GM18498 (cell line): ENCODE results near the gene RASGRP2.

Experiments used
- ATAC-seq: cut with Tn5 transposase; IDR thresholded peaks from one replicate; pipeline ENCODE4 v1.9.1; 2021; ENCODE audit warnings: mild to moderate bottlenecking, moderate library complexity; ENCODE audit not compliant: unreplicated experiment

RASGRP2 gene

GRCh38 chr11:64698427-64698826 lies 45.5 kb downstream of the RASGRP2 start:
- no peak for ATAC-seq

- ATAC-seq: no peak
These were observed 46.1 kb downstream of the RASGRP2 start for GRCh38 chr11:64697663-64698375.

- no peak for ATAC-seq
These were observed 47.9 kb downstream of the RASGRP2 start for GRCh38 chr11:64696045-64696444.

GRCh38 chr11:64695548-64695947 lies 48.4 kb downstream of the RASGRP2 start:
- no peak for ATAC-seq

GRCh38 chr11:64694821-64695365 lies 49.0 kb downstream of the RASGRP2 start:
- no peak for ATAC-seq

- no peak for ATAC-seq
These were observed 49.8 kb downstream of the RASGRP2 start for GRCh38 chr11:64694026-64694755.

- no peak for ATAC-seq
These were observed 51.1 kb downstream of the RASGRP2 start for GRCh38 chr11:64692764-64693331.

GRCh38 chr11:64691543-64691942 lies 52.4 kb downstream of the RASGRP2 start:
- ATAC-seq: no peak

GRCh38 chr11:64690235-64690634 lies 53.7 kb downstream of the RASGRP2 start:
- ATAC-seq: no peak

- ATAC-seq: peak; percentile 82
These were observed 55.4 kb downstream of the RASGRP2 start for GRCh38 chr11:64688534-64688982.

- no peak for ATAC-seq
These were observed 56.1 kb downstream of the RASGRP2 start for GRCh38 chr11:64687643-64688533.

- no peak for ATAC-seq
These were observed 56.7 kb downstream of the RASGRP2 start for GRCh38 chr11:64687204-64687603.

- ATAC-seq: no peak
These were observed 57.3 kb downstream of the RASGRP2 start for GRCh38 chr11:64686466-64687170.

GRCh38 chr11:64685536-64685935 lies 58.4 kb downstream of the RASGRP2 start:
- no peak for ATAC-seq

GRCh38 chr11:64684357-64684756 lies 59.6 kb downstream of the RASGRP2 start:
- ATAC-seq: no peak

- ATAC-seq: no peak
These were observed 62.8 kb downstream of the RASGRP2 start for GRCh38 chr11:64681171-64681570.

- ATAC-seq: no peak
These were observed 64.1 kb downstream of the RASGRP2 start for GRCh38 chr11:64679846-64680245.

- ATAC-seq: no peak
These were observed 66.4 kb downstream of the RASGRP2 start for GRCh38 chr11:64677441-64678023.
